HCT116 (cell line): ENCODE results near the gene ACP1.

Experiments used
- CTCF ChIP-seq, 3 experiments: fragments of 200-600 bp in 1 of 3; sonication (generic) in 1 of 3; IDR thresholded peaks in 2 of 3; conservative IDR thresholded peaks in 1 of 3; 2 replicates each; pipeline ENCODE4 v1.5.1; 2012 to 2017; ENCODE audit warnings: low read depth in 2 of 3, low read length in 2 of 3, antibody characterized with exemption in 1 of 3, borderline replicate concordance in 1 of 3, control low read depth in 1 of 3, mild to moderate bottlenecking in 1 of 3, mixed read lengths in 1 of 3, mixed run types in 1 of 3, moderate library complexity in 1 of 3; ENCODE audit not compliant: insufficient read depth in 1 of 3
- EGR1 ChIP-seq: IDR thresholded peaks from 2 replicates; pipeline ENCODE4 v1.6.1; 2012; ENCODE audit warnings: low read depth
- EZH2 ChIP-seq: fragments of 200-600 bp; sonication (generic); IDR thresholded peaks from 2 replicates; pipeline ENCODE4 v1.6.1; 2017; ENCODE audit warnings: antibody characterized with exemption, mixed run types
- EZH2phosphoT487 ChIP-seq: fragments of 200-600 bp; IDR thresholded peaks from 2 replicates; pipeline ENCODE4 v1.6.1; 2018; ENCODE audit warnings: antibody characterized with exemption, borderline replicate concordance
- FOSL1 ChIP-seq: IDR thresholded peaks from 2 replicates; pipeline ENCODE4 v1.6.1; 2012; ENCODE audit warnings: low read depth
- JUND ChIP-seq: IDR thresholded peaks from 2 replicates; pipeline ENCODE4 v1.6.1; 2012
- MAX ChIP-seq: IDR thresholded peaks from 2 replicates; pipeline ENCODE4 v1.6.1; 2012
- POLR2A ChIP-seq: IDR thresholded peaks from 2 replicates; pipeline ENCODE4 v1.7.0; 2011; ENCODE audit warnings: borderline replicate concordance; ENCODE audit not compliant: insufficient read depth, insufficient read length; ENCODE audit errors: extremely low read depth
- RAD21 ChIP-seq: IDR thresholded peaks from 2 replicates; pipeline ENCODE4 v1.6.1; 2012; ENCODE audit warnings: low read depth, mild to moderate bottlenecking
- SP1 ChIP-seq: IDR thresholded peaks from 2 replicates; pipeline ENCODE4 v1.6.1; 2012; ENCODE audit warnings: low read depth
- SRF ChIP-seq: IDR thresholded peaks from 2 replicates; pipeline ENCODE4 v1.6.1; 2012; ENCODE audit warnings: low read depth
- TCF7L2 ChIP-seq: IDR thresholded peaks from 2 replicates; pipeline ENCODE4 v1.7.0; 2011; ENCODE audit warnings: borderline replicate concordance, inconsistent platforms; ENCODE audit not compliant: insufficient read depth, insufficient read length; ENCODE audit errors: extremely low read depth
- ZBTB33 ChIP-seq: IDR thresholded peaks from 2 replicates; pipeline ENCODE4 v1.6.1; 2011; ENCODE audit warnings: mild to moderate bottlenecking, low read length, moderate library complexity; ENCODE audit not compliant: insufficient replicate concordance; ENCODE audit errors: extremely low read depth
- ZNF274 ChIP-seq: fragments of 200-500 bp; sonication (Bioruptor generic); IDR thresholded peaks from 2 replicates; pipeline ENCODE4 v1.6.1; 2014; ENCODE audit warnings: mild to moderate bottlenecking, low read depth, low read length, inconsistent platforms

- no peak for TF ChIP-seq POLR2A
- TF ChIP-seq EZH2: no peak
- TF ChIP-seq CTCF (IDR thresholded peaks at IDR 0.05 in 2 of 3, conservative IDR thresholded peaks at IDR 0.05 in 1 of 3; ENCODE audit: borderline replicate concordance in 1 of 3, insufficient read depth in 1 of 3, low read depth in 2 of 3, low read length in 2 of 3): no peak
- no peak for TF ChIP-seq ZBTB33
- no peak for TF ChIP-seq SRF
- TF ChIP-seq MAX: no peak
- TF ChIP-seq TCF7L2: no peak
- TF ChIP-seq RAD21: no peak
- no peak for TF ChIP-seq ZNF274
- no peak for TF ChIP-seq EZH2phosphoT487
- no peak for TF ChIP-seq SP1
- TF ChIP-seq JUND: no peak
- no peak for TF ChIP-seq EGR1
- TF ChIP-seq FOSL1: no peak
Observed at GRCh38 chr2:286774-287392, 22.1 kb downstream of the ACP1 start.
